COLO668 (cell line): ENCODE data around the gene FOLH1.
"Not testable (repeated sequence)": the region's sequence is repeated elsewhere in the genome, so short reads cannot be mapped to it uniquely, and the experiment has no call there.

Source experiments
- DNase-seq: peaks from one replicate; lab custom pipeline; 2025; ENCODE audit not compliant: unreplicated experiment; lab: John Stamatoyannopoulos, UW

Gene FOLH1

GRCh38 chr11:49208006-49208721 is at the start of gene FOLH1:
TSS of gene FOLH1 (minus strand) at chr11:49208602. CDS start at chr11:49208409, 193 bp downstream.
- DNase-seq, result peak; percentile 71

- DNase-seq, result not testable (repeated sequence)
Measured at GRCh38 chr11:49255148-49255547, 46.7 kb upstream of the FOLH1 start.

- DNase-seq, result not testable (repeated sequence)
Measured at GRCh38 chr11:49251212-49251611, 42.8 kb upstream of the FOLH1 start.

- DNase-seq, result not testable (repeated sequence)
Measured at GRCh38 chr11:49250398-49251115, 42.2 kb upstream of the FOLH1 start.

- not testable (repeated sequence) for DNase-seq
Measured at GRCh38 chr11:49249363-49249762, 41.0 kb upstream of the FOLH1 start.

GRCh38 chr11:49233685-49234084 is 25.3 kb upstream of the FOLH1 start:
- DNase-seq, result not testable (repeated sequence)

GRCh38 chr11:49233019-49233418 is 24.6 kb upstream of the FOLH1 start:
- not testable (repeated sequence) for DNase-seq

- not testable (repeated sequence) for DNase-seq
Measured at GRCh38 chr11:49231725-49232124, 23.3 kb upstream of the FOLH1 start.

GRCh38 chr11:49230534-49230933 is 22.1 kb upstream of the FOLH1 start:
- not testable (repeated sequence) for DNase-seq

GRCh38 chr11:49230001-49230400 is 21.6 kb upstream of the FOLH1 start:
- DNase-seq, result not testable (repeated sequence)

GRCh38 chr11:49229136-49229535 is 20.7 kb upstream of the FOLH1 start:
- not testable (repeated sequence) for DNase-seq

GRCh38 chr11:49225255-49225785 is 16.9 kb upstream of the FOLH1 start:
- DNase-seq, result not testable (repeated sequence)

GRCh38 chr11:49221112-49221511 is 12.7 kb upstream of the FOLH1 start:
- no peak for DNase-seq

GRCh38 chr11:49213026-49213560 is 4.7 kb upstream of the FOLH1 start:
- no peak for DNase-seq

- not testable (repeated sequence) for DNase-seq
Measured at GRCh38 chr11:49206999-49207398, 1.4 kb downstream of the FOLH1 start.

- no peak for DNase-seq
Measured at GRCh38 chr11:49202287-49202976, 6.0 kb downstream of the FOLH1 start.

- not testable (repeated sequence) for DNase-seq
Measured at GRCh38 chr11:49196775-49197174, 11.6 kb downstream of the FOLH1 start.

GRCh38 chr11:49196002-49196401 is 12.4 kb downstream of the FOLH1 start:
- DNase-seq, result not testable (repeated sequence)

GRCh38 chr11:49190287-49190686 is 18.1 kb downstream of the FOLH1 start:
- DNase-seq, result not testable (repeated sequence)

GRCh38 chr11:49186225-49186624 is 22.2 kb downstream of the FOLH1 start:
- DNase-seq, result not testable (repeated sequence)

GRCh38 chr11:49185597-49185996 is 22.8 kb downstream of the FOLH1 start:
- DNase-seq, result not testable (repeated sequence)
